Measurements from ENCODE around the gene LCNL1.

Gene LCNL1

GRCh38 chr9:137007816-137008270, 25.1 kb downstream of the LCNL1 start:
- CTCF ChIA-PET, result no interaction called here
- Mint-ChIP-seq H3K27ac (no peak overlapping the region), H3K4me3 (no peak overlapping the region), H3K4me1 (no peaks in the 10 kb centered on the region), H3K27me3 (peaks cover 2% of the 10 kb centered on the region), H3K36me3 (peaks cover 4% of the 10 kb centered on the region), H3K9me3 (no peaks in the 10 kb centered on the region)
- no peak for DNase-seq

DNA sequence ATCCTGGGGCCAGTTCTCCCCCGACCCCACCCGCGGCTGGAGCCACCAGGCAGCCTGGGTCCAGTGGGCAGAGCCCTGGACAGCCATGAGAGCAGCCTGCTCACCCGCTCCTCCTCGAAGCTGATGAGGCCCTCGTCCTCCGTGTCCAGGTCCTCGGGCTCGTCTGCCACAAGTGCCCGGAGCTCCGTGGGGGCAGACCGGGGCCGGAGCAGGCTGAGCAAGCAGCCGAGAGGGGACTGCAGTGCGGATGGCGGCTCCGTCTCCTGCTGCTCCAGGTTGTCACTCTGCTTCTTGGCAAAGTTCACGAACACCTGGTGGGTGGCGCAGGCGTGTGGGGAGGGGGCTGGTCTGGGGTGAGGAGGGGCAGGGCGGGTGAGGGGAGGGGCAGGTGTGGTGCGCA, 25.5 kb downstream of the LCNL1 start:
- H3K9me3 Mint-ChIP-seq, result no peaks in the 10 kb centered on the region
- no peaks in the 10 kb centered on the region for H3K27me3 Mint-ChIP-seq
- DNase-seq, result no peak
- H3K4me1 Mint-ChIP-seq, result no peaks in the 10 kb centered on the region
- H3K27ac Mint-ChIP-seq, result no peak overlapping the region
- H3K36me3 Mint-ChIP-seq, result peaks cover 4% of the 10 kb centered on the region
- no peak overlapping the region for H3K4me3 Mint-ChIP-seq
- CTCF ChIA-PET, result no interaction called here

- H3K36me3 Mint-ChIP-seq, result peaks cover 4% of the 10 kb centered on the region
- CTCF ChIA-PET, result interaction anchor here (1.5 kb wide), 1 partner anchor 20 kb away, joined by 3 read pairs; no protein-coding TSS in a partner anchor
- no peak overlapping the region for H3K27ac Mint-ChIP-seq
- no peaks in the 10 kb centered on the region for H3K27me3 Mint-ChIP-seq
- H3K4me1 Mint-ChIP-seq, result no peaks in the 10 kb centered on the region
- no peak overlapping the region for H3K4me3 Mint-ChIP-seq
- no peaks in the 10 kb centered on the region for H3K9me3 Mint-ChIP-seq
- no peak for DNase-seq
Observed at GRCh38 chr9:137009217-137009616, 26.4 kb downstream of the LCNL1 start.

GRCh38 chr9:137009938-137010732, 27.3 kb downstream of the LCNL1 start:
- CTCF ChIA-PET, result interaction anchor here (1.5 kb wide), 1 partner anchor 19 kb away, joined by 3 read pairs; no protein-coding TSS in a partner anchor
- no peak overlapping the region for H3K4me3 Mint-ChIP-seq
- no peaks in the 10 kb centered on the region for H3K4me1 Mint-ChIP-seq
- peaks cover 6% of the 10 kb centered on the region for H3K36me3 Mint-ChIP-seq
- no peak for DNase-seq
- H3K27me3 Mint-ChIP-seq, result no peaks in the 10 kb centered on the region
- no peak overlapping the region for H3K27ac Mint-ChIP-seq
- H3K9me3 Mint-ChIP-seq, result no peaks in the 10 kb centered on the region

DNA sequence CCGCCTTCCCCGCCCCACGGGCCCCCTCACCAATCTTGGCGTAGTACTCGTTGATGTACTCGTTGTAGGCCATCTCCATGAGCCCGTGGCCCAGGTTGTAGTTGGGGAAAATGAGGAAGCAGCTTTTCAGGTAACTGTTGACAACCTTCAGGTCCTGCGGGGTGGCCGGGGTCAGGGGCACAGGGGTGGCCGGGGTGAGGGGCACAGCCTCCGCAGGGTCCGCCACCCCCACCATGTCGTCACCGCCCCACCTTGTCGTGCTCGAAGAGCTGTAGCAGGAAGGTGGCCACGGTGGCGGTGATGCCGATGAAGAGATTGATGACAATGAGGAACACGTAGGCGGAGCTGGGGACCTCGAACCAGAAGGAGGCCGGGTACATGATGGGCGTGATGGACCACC, 28.4 kb downstream of the LCNL1 start:
- no peaks in the 10 kb centered on the region for H3K4me1 Mint-ChIP-seq

GRCh38 chr9:137011907-137012675, 29.3 kb downstream of the LCNL1 start:
- Mint-ChIP-seq H3K36me3 (peaks cover 11% of the 10 kb centered on the region), H3K27ac (no peak overlapping the region), H3K4me3 (no peak overlapping the region), H3K27me3 (no peaks in the 10 kb centered on the region), H3K9me3 (no peaks in the 10 kb centered on the region), H3K4me1 (no peaks in the 10 kb centered on the region)
- CTCF ChIA-PET, result no interaction called here
- DNase-seq, result no peak

More for the DNA sequence above, 28.4 kb downstream of the LCNL1 start:
- Mint-ChIP-seq H3K27ac (no peak overlapping the region), H3K27me3 (no peaks in the 10 kb centered on the region), H3K9me3 (no peaks in the 10 kb centered on the region), H3K4me3 (no peak overlapping the region), H3K36me3 (peaks cover 6% of the 10 kb centered on the region)
- CTCF ChIA-PET, result no interaction called here
- no peak for DNase-seq

DNA sequence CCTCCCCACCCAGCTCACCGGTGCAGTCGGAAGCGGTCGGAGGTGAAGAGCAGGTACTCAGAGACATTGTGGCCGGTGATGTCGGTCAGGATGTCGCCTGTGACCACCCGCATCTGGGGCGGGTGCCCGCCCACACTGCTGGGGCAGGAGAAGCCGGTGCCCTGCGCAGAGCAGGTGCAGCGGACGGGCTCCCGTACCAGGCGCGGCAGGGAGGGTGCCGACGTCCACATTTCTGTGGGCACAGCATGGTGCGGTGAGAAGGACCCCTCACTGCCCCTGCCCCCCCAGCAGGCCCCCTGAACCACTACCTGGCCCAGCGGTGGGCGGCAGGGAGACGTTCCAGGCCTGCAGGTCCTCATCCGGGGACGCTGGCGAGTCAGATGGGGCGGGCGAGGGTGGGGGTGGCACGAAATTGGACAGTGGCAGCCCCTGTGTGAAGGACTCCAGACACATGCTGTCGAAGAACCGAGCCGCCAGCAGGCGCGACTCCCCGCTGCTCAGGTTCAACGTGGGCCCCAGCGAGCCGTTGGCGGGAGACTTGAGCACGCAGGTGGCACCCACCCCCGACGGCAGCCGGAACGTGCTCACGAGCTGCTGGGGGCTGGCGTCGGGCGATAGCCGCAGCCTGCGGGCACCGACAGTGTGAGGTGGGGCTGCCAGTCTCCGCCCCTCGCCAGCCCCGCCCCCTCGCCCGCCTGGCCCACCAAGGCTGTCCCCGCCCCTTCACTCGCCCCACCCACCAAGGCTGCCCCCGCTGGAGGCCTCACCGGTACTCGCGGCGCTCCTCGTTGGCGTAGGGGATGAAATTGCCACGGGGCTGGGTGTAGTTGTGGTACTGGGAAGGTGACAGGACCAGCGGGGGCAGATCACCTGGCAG, 30.1 kb downstream of the LCNL1 start:
- DNase-seq, result no peak
- Mint-ChIP-seq H3K27me3 (no peaks in the 10 kb centered on the region), H3K4me3 (no peak overlapping the region), H3K27ac (no peak overlapping the region), H3K9me3 (no peaks in the 10 kb centered on the region), H3K36me3 (peaks cover 11% of the 10 kb centered on the region), H3K4me1 (no peaks in the 10 kb centered on the region)
- CTCF ChIA-PET, result no interaction called here

DNA sequence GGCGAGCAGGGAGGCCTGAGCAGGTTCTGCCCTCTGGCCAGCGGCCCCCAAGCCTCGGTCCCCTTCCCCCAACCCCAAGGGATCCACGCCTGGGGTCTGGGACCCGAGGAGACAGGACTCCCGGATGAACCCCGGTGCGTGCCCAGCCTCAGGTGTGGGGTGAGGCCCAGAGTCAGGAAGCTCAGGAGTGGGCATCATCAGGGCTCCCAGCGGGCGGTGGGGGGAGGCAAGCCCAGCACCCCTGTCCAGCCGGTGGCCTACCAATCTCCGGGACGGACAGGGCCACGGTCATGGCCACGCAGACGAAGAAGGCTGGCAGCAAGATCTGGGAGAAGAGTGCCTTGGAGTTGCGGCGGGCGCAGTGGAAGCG, 30.8 kb downstream of the LCNL1 start:
- Mint-ChIP-seq H3K4me1 (no peaks in the 10 kb centered on the region), H3K36me3 (peaks cover 11% of the 10 kb centered on the region), H3K9me3 (no peaks in the 10 kb centered on the region), H3K27ac (no peak overlapping the region), H3K27me3 (no peaks in the 10 kb centered on the region), H3K4me3 (no peak overlapping the region)
- CTCF ChIA-PET, result no interaction called here
- no peak for DNase-seq

GRCh38 chr9:137014166-137014565, 31.4 kb downstream of the LCNL1 start:
- CTCF ChIA-PET, result interaction anchor here (0.6 kb wide), 1 partner anchor 203 kb away, joined by 4 read pairs; a partner anchor contains a TSS
- no peak for DNase-seq
- peaks cover 11% of the 10 kb centered on the region for H3K36me3 Mint-ChIP-seq
- no peak overlapping the region for H3K27ac Mint-ChIP-seq
- H3K4me3 Mint-ChIP-seq, result no peak overlapping the region
- H3K9me3 Mint-ChIP-seq, result no peaks in the 10 kb centered on the region
- no peaks in the 10 kb centered on the region for H3K4me1 Mint-ChIP-seq
- H3K27me3 Mint-ChIP-seq, result no peaks in the 10 kb centered on the region

- no peak for DNase-seq
- Mint-ChIP-seq H3K27ac (no peak overlapping the region), H3K36me3 (peaks cover 11% of the 10 kb centered on the region), H3K4me1 (no peaks in the 10 kb centered on the region), H3K9me3 (no peaks in the 10 kb centered on the region), H3K4me3 (no peak overlapping the region), H3K27me3 (no peaks in the 10 kb centered on the region)
- CTCF ChIA-PET, result no interaction called here
Observed at GRCh38 chr9:137014776-137015539, 32.2 kb downstream of the LCNL1 start.

- no peaks in the 10 kb centered on the region for H3K4me1 Mint-ChIP-seq
- DNase-seq, result no peak
- no peaks in the 10 kb centered on the region for H3K27me3 Mint-ChIP-seq
- no peaks in the 10 kb centered on the region for H3K9me3 Mint-ChIP-seq
- H3K27ac Mint-ChIP-seq, result no peak overlapping the region
- CTCF ChIA-PET, result no interaction called here
- H3K4me3 Mint-ChIP-seq, result no peak overlapping the region
- H3K36me3 Mint-ChIP-seq, result peaks cover 10% of the 10 kb centered on the region
Observed at GRCh38 chr9:137015540-137015930, 32.7 kb downstream of the LCNL1 start.

DNA sequence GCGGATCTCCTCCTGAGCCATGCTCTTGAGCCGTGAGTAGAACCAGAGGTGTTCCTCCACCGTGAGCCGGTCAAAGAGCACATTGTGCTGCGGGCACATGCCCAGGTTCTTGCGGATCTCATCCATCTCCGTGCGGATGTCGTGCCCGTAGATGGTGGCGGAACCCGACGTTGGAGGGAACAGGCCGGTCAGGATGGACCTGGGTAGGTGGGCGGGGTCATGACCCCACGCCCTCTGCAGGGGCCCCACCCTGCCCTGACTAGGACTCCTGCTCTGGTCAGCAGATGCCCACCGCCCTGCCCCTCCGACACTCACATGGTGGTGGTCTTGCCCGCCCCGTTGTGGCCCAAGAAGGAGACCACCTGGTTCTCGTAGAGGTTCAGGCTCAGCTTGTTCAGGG, 33.2 kb downstream of the LCNL1 start:
- Mint-ChIP-seq H3K36me3 (peaks cover 9% of the 10 kb centered on the region), H3K4me1 (no peaks in the 10 kb centered on the region), H3K27ac (no peak overlapping the region), H3K9me3 (no peaks in the 10 kb centered on the region), H3K27me3 (no peaks in the 10 kb centered on the region), H3K4me3 (no peak overlapping the region)
- CTCF ChIA-PET, result interaction anchor here (1.0 kb wide), 1 partner anchor 19 kb away, joined by 3 read pairs; no protein-coding TSS in a partner anchor
- no peak for DNase-seq

GRCh38 chr9:137016436-137016835, 33.6 kb downstream of the LCNL1 start:
- Mint-ChIP-seq H3K9me3 (no peaks in the 10 kb centered on the region), H3K27me3 (no peaks in the 10 kb centered on the region), H3K4me3 (no peak overlapping the region), H3K27ac (no peak overlapping the region), H3K36me3 (peaks cover 8% of the 10 kb centered on the region), H3K4me1 (no peaks in the 10 kb centered on the region)
- CTCF ChIA-PET, result interaction anchor here (1.0 kb wide), 1 partner anchor 19 kb away, joined by 3 read pairs; no protein-coding TSS in a partner anchor
- DNase-seq, result no peak
